ENCODE results near the gene PLCH1.

DNA sequence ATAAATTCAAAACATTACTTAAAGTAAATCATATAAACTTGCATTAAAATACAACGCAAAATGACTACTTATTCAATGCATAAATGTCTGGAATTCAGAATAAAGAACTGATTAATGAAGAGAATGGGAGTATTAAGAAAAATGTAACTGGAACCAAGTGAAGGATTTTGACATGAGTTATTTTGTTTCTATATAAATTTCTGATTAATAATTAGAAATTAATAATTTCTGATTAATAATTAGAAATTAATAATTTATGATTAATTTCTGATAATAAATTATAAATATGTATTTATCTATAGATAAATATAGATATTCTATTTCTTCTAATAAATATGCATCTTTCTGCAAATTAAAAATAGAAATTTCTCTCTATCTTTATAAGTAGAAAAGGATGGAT is 291.4 kb downstream of the PLCH1 start:
- TF ChIP-seq, protein P1, sequence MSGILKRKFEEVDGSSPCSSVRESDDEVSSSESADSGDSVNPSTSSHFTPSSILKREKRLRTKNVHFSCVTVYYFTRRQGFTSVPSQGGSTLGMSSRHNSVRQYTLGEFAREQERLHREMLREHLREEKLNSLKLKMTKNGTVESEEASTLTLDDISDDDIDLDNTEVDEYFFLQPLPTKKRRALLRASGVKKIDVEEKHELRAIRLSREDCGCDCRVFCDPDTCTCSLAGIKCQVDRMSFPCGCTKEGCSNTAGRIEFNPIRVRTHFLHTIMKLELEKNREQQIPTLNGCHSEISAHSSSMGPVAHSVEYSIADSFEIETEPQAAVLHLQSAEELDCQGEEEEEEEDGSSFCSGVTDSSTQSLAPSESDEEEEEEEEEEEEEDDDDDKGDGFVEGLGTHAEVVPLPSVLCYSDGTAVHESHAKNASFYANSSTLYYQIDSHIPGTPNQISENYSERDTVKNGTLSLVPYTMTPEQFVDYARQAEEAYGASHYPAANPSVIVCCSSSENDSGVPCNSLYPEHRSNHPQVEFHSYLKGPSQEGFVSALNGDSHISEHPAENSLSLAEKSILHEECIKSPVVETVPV (CRISPR knock-in tag; IDR thresholded peaks at IDR 0.05), result no peak
- TF ChIP-seq, protein P2, sequence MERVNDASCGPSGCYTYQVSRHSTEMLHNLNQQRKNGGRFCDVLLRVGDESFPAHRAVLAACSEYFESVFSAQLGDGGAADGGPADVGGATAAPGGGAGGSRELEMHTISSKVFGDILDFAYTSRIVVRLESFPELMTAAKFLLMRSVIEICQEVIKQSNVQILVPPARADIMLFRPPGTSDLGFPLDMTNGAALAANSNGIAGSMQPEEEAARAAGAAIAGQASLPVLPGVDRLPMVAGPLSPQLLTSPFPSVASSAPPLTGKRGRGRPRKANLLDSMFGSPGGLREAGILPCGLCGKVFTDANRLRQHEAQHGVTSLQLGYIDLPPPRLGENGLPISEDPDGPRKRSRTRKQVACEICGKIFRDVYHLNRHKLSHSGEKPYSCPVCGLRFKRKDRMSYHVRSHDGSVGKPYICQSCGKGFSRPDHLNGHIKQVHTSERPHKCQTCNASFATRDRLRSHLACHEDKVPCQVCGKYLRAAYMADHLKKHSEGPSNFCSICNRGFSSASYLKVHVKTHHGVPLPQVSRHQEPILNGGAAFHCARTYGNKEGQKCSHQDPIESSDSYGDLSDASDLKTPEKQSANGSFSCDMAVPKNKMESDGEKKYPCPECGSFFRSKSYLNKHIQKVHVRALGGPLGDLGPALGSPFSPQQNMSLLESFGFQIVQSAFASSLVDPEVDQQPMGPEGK (CRISPR knock-in tag; IDR thresholded peaks at IDR 0.05; ENCODE audit: borderline replicate concordance), result no peak
- TF ChIP-seq ZNF8 (CRISPR knock-in tag; IDR thresholded peaks at IDR 0.05) (no peak), ARNTL (CRISPR knock-in tag; IDR thresholded peaks at IDR 0.05; ENCODE audit: borderline replicate concordance, low read depth) (no peak), BACH2 (CRISPR knock-in tag; IDR thresholded peaks at IDR 0.05; ENCODE audit: borderline replicate concordance) (no peak), ZNF70 (CRISPR knock-in tag; IDR thresholded peaks at IDR 0.05) (no peak), TOX (CRISPR knock-in tag; IDR thresholded peaks at IDR 0.05; ENCODE audit: borderline replicate concordance) (no peak), ZFP30 (CRISPR knock-in tag; IDR thresholded peaks at IDR 0.05) (no peak), PPARA (CRISPR knock-in tag; IDR thresholded peaks at IDR 0.05; ENCODE audit: borderline replicate concordance) (no peak), OSR1 (CRISPR knock-in tag; IDR thresholded peaks at IDR 0.05) (no peak)
- TF ChIP-seq, protein P3, sequence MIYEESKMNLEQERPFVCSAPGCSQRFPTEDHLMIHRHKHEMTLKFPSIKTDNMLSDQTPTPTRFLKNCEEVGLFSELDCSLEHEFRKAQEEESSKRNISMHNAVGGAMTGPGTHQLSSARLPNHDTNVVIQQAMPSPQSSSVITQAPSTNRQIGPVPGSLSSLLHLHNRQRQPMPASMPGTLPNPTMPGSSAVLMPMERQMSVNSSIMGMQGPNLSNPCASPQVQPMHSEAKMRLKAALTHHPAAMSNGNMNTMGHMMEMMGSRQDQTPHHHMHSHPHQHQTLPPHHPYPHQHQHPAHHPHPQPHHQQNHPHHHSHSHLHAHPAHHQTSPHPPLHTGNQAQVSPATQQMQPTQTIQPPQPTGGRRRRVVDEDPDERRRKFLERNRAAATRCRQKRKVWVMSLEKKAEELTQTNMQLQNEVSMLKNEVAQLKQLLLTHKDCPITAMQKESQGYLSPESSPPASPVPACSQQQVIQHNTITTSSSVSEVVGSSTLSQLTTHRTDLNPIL (CRISPR knock-in tag; IDR thresholded peaks at IDR 0.05; ENCODE audit: low read depth), result no peak
- TF ChIP-seq, protein P4, sequence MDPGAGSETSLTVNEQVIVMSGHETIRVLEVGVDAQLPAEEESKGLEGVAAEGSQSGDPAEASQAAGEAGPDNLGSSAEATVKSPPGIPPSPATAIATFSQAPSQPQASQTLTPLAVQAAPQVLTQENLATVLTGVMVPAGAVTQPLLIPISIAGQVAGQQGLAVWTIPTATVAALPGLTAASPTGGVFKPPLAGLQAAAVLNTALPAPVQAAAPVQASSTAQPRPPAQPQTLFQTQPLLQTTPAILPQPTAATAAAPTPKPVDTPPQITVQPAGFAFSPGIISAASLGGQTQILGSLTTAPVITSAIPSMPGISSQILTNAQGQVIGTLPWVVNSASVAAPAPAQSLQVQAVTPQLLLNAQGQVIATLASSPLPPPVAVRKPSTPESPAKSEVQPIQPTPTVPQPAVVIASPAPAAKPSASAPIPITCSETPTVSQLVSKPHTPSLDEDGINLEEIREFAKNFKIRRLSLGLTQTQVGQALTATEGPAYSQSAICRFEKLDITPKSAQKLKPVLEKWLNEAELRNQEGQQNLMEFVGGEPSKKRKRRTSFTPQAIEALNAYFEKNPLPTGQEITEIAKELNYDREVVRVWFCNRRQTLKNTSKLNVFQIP (CRISPR knock-in tag; IDR thresholded peaks at IDR 0.05; ENCODE audit: borderline replicate concordance, low read depth), result no peak
